ENCODE results near the gene TRPM3.

Gene TRPM3

GRCh38 chr9:71121275-71122021 lies at the start of gene TRPM3:
Gene TRPM3, minus strand, starts transcription at chr9:71121621. Its CDS starts 267 bp downstream, at chr9:71121354.
- DNase-seq = no peak

DNA sequence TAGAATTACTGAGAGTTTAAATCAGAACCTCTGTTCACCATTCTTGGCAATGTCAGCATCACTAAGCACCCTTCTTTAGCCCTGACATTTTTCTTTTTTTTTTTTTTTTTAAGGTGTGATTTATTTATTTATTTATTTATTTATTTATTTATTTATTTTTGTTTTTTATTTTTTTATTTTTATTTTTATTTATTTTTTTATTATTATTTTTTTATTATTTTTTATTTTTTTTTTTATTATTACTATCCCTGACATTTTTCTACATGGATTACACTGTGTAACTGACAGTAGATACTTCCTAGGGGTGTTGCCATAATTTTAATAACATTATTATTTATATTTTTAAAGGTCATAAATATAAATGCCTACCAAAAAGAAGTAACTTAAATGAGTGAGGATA lies 47.0 kb upstream of the TRPM3 start:
- no peak for DNase-seq

- no peak for DNase-seq
These were observed 40.7 kb upstream of the TRPM3 start for GRCh38 chr9:71162126-71162525.

- no peak for DNase-seq
These were observed 36.3 kb upstream of the TRPM3 start for GRCh38 chr9:71157731-71158130.

- DNase-seq = no peak
These were observed 25.9 kb upstream of the TRPM3 start for GRCh38 chr9:71147368-71147767.

DNA sequence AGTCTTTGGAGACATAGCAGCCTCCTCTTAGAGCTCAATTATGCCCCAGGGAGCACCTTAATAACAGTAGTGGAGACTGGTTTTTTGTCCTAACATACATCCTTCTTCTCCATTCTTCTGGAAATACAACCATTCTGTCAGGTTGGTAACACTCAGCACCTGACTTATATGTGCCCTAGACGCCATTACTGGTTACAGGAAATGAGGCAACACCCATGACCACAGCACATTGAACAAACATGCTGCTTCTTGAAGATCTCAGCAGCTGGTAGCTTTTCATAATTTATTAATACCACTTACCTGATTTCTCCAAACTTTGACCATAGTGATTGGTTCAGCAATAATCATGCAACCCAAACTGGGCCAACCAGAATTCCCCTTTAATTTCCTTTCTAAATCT lies 25.1 kb upstream of the TRPM3 start:
- DNase-seq = no peak

DNA sequence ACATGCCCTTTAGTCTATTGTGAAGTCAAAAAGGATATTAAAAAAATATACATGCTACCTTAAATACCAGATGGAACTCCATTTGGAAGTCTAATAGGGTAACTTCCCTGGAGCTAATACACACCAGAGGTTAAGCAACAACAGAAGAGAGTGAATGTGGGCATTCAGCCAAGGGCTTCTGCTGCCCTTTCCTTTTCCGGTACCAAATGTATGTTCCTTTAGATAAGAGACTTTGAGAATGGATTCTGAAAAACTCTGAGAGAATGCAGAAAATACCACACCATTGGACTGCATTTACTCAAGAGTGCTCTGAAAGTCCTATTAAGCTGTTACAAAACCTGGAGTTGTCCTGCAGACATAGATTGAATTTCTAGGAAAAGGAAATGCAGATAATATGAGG lies 23.8 kb upstream of the TRPM3 start:
- no peak for DNase-seq

- DNase-seq = no peak
These were observed 23.1 kb upstream of the TRPM3 start for GRCh38 chr9:71144495-71144894.

- no peak for DNase-seq
These were observed 15.3 kb upstream of the TRPM3 start for GRCh38 chr9:71136696-71137095.

GRCh38 chr9:71131145-71131544 lies 9.7 kb upstream of the TRPM3 start:
- no peak for DNase-seq

DNA sequence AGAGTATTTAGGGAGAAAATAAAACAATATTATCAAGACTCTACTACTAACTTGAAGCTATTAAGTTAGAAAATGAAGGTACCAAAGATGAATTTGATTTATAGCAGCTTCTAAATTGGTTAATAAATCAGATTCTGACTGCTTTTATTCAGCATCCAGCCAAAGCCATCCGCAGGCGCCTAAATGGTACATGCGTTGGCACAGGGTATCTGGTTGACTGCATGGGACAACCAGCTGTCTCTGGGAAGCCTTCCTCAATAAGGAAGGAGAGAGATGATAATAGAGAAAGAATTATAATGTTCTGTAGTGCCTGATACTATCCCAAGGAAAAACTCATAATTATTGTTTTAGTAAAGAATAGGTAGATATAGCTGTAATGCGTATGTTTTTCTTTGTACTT lies 9.1 kb upstream of the TRPM3 start:
- DNase-seq = no peak

- no peak for DNase-seq
These were observed 7.4 kb upstream of the TRPM3 start for GRCh38 chr9:71128796-71129195.

- no peak for DNase-seq
These were observed 5.9 kb upstream of the TRPM3 start for GRCh38 chr9:71127301-71127700.

- DNase-seq = no peak
These were observed 1.0 kb upstream of the TRPM3 start for GRCh38 chr9:71122421-71122820.

DNA sequence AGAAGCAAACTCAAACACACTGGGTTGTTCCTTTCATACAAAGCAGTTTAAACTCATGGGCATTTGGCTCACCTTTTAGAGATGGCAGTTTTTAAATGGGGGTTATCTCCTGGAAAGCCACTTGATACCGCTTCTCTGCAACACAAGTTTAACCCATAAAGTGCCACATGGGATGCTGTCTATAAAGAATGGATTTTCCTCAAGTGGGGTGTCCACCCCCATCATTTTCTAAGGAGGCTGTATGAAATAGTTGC lies 528 bp upstream of the TRPM3 start:
- DNase-seq = no peak

DNA sequence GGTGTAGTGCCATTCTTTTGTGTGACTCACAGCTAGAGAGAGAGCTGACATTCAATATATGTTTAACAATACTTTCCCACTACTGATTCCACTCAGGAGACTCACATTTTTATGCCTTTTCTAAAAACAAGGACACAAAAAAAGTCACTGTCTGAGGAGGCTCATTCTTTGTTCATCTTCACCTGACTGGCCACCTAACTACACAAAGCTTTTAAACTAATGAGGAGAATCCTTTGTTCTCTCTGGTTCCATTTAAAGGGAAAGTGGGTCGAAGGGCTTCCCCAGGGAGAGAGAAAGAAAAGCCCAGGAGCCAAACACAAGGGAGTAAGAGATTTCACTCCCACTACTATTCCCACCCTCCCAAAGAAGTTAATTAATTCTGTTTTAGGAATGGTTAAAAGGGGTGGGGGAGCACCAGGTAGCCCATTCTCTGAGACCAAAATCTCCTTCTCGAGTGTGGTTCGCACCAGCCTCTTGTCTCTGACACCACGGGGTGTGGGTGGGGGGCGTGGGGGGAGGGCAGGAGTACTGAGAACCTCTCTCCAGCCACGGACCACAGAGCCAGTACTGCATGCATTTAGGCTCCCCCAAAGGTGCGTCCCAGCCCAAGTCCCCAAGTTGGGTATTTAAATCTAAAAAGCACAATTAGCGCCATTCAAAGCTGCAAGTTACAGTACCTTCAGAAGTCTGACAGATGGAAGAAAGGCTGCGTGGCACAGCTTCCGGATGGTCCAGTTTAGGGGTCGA lies 747 bp downstream of the TRPM3 start:
- no peak for DNase-seq

GRCh38 chr9:71119746-71120145 lies 1.7 kb downstream of the TRPM3 start:
- DNase-seq = no peak

- DNase-seq = no peak
These were observed 3.1 kb downstream of the TRPM3 start for GRCh38 chr9:71118324-71118723.

DNA sequence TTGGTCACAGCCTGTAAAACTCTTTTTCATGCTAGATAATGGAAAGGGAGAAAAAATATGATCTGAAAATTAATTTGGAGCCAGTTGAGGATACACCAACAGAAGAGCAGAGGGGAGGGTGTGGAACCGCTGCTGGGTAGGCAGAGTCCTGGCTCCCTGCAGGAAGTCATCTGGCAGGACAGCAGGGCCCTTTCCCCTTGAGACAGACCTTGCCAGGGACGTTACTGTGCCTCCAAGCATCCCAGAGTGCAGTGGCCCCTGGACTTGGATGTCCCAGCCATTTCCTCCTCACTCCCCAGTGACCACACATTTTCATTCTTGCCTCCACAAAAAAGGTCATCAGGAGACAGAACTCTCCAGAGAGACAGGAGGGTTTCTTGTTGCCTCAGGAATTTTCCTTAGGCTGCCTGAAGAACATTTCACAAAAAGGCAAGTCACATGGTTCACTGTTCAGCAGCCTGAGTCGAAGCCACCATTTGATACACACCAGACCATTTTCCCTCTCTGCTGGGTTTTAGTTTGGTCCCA lies 5.9 kb downstream of the TRPM3 start:
- DNase-seq = no peak

- no peak for DNase-seq
These were observed 8.6 kb downstream of the TRPM3 start for GRCh38 chr9:71112866-71113265.

DNA sequence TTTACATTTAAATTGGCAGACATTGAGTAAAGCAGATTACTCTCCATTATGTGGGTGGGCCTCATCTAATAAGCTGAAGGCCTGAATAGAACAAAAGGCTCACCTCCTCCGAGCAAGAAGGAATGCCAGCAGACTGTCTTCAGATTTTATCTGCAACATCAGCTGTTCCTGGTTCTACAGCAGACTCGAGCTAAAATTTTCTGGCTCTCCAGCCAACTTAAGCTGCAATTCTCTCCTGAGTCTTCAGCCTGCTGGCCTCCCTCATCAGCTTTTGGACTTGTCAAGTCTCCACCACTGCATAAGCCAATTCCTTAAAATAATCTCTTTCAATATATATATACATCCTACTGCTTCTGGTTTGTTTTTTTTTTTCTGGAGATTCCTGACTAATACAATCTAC lies 12.5 kb downstream of the TRPM3 start:
- DNase-seq = no peak

DNA sequence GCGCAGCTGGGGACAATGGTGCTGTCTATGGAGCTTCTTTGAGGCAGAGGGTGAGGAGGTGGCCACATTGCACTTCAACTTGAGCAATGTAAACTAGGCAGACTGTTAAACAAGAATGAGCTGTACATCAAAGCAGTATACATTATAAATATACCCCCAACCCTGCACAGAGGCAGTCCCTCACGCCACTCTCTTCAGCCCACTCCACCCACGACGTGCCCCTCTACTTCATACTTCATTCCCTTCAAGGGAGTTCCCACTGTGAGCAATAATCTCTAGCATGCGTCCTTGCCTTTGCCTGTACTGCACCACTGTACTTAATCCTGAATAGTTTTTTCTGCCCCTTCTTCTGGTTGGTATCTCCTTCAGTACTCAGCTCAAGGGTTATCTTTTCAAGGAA lies 14.4 kb downstream of the TRPM3 start:
- no peak for DNase-seq

- no peak for DNase-seq
These were observed 16.2 kb downstream of the TRPM3 start for GRCh38 chr9:71105192-71105591.

DNA sequence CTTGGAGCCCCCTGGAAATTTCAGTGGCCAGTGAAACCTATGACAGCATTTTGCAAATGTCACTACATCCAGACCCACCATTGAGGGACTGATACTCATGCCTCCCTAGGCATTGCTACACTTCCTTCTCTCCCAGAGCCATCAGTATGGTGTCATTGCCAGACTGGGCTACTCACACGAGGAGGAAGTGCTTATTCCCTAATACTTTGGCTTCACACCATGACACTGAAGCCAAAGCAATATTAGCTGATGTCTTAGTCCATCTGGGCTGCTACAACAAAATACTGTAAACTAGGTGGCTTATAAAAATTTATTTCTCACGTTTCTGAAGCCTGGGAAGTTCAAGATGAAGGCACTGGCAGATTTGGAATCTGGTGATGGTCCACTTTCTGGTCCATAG lies 22.6 kb downstream of the TRPM3 start:
- no peak for DNase-seq

DNA sequence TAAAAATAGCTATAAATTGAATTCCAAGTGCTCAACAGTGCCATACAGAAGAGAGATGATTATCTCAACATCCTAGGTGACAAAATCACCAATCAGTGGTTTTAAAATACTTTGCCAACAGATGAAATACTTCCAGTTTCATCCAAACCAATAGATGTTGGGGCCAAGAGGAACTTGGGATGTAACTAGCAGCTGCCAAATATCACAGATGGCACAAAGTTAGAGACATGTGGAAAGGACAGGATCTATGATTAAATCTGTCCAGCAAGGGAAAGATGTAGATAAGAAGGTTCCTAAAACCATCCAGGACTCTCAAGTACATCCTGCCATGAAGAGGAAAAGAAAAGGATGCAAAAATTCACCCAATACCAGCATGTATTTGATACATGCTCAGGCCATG lies 23.8 kb downstream of the TRPM3 start:
- no peak for DNase-seq

Measured in activated CD4-positive, alpha-beta T cell treated with anti-CD3 and anti-CD28 coated beads, Interleukin-2, Interleukin-6, amounts not matched to agents 100 ng/mL and 50 ng/mL, durations not matched to agents 16 hours and 8 hours (primary cell).